Colon (tissue), 2 donors: ENCODE measurements around the gene THBS4.

Experiments used
- FAIRE-seq: peaks from 2 replicates; lab custom pipeline; 2012; peaks lifted over from hg19 to GRCh38; lab: Jason Lieb, UNC
- donor health status: control.
- donor health status: control.

THBS4 gene

DNA sequence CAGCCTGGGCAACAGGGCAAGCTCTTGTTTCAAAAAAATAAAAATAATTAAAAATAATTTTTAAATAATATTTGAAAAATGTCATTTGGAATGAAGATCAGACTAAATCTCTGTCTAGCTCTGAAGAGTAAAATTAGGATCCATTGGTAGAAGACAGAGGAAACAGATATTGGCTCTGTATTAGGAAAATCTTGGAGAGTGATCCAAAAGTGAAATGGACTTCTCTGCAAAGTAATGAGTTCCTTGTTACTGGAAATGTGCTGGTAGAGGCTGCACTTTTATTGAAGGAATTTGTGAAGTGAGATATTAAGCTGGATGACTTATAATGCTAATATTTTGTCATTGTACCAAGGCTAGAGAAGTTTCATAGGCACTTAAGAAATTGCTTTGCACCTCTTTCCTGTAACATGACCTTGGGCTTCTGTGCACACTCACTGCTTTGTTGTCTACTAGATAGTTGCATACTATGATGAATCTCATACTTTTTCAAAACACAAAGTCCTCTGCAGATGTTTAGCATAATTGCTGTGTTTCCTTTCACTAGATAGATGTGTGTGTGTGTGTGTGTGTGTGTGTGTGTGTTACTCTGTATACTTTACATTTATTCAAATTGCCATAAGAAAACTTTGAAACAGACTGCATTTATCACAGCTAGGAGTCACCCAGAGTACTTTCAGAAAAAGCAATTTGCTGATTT lies 13.1 kb downstream of the THBS4 start:
- no peak for FAIRE-seq

DNA sequence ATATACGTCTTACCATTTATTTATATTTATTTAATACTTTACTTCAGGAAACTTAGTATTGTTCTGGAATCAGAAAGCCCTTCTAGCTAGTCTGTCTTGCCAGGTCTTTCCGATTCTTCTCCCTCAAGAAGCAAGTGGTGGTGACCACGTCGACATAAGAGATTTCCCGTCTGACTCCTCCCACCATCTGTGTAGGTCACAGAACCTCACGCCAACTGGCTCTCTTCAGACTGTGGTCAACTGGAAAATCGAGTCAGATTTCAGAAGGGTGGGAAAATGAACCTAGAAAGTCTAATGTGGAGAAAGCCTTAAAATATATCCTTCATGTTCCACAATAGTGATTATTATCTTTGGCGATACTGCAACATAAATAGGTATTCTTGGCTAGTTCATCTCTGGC lies 17.3 kb downstream of the THBS4 start:
- FAIRE-seq = no peak

DNA sequence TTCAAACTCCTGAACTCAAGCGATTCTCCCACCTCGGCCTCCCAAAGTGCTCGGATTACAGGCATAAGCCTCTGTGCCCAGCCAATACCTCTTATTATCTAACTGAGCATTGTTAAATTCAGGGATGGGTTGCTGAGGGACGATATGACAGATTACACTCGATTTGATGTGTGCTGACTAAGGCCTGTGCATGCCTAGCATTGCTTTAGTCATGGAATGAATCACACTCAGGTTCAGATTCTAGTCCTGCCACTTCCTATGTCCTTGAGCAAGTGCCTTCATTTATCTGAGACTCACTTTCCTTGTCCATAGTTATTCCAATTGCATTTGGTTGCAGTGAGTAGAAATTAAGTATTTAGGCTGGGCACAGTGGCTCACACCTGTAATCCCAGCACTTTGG lies 19.5 kb downstream of the THBS4 start:
- no peak for FAIRE-seq

DNA sequence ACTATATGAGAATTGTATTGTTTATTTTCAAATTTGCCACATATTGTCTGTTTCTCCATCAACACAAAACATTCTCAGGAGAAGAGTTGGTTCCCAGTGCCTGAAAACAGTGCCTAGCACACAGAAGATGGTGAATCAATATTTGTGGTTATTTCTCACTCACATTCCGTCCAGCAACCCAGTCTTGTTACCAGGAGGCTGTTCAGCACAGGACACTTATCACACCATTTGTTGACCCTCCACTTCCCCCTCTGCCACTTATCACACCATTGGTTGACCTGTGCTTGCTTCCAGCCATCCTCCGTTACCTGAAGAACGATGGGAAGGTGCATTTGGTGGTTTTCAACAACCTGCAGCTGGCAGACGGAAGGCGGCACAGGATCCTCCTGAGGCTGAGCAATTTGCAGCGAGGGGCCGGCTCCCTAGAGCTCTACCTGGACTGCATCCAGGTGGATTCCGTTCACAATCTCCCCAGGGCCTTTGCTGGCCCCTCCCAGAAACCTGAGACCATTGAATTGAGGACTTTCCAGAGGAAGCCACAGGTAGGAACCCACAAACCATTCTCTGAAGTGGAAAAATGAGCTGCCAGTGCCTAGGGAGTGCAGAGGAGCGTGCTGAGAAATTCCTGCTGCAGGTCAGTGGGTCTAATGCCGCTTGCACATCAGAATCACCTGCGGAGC lies 20.5 kb downstream of the THBS4 start:
- FAIRE-seq = no peak

DNA sequence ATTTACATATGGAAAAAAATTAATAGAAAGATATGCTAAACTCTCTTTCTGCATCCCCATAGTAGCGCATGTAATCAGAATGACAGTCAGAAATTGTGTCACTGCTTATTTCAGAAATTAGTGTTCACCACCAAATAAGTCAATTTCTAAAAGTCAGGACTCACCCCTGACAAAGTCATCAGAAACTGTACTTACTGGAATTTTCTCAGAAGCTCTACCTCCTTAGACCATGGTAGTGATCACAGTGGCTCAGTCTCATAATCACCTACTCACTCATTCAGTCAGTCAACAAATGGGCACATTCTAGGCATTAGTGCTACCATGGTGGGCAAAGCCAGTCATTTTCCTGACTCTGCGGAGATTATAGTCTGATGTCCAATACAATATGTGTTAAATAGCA lies 22.0 kb downstream of the THBS4 start:
- FAIRE-seq = no peak

DNA sequence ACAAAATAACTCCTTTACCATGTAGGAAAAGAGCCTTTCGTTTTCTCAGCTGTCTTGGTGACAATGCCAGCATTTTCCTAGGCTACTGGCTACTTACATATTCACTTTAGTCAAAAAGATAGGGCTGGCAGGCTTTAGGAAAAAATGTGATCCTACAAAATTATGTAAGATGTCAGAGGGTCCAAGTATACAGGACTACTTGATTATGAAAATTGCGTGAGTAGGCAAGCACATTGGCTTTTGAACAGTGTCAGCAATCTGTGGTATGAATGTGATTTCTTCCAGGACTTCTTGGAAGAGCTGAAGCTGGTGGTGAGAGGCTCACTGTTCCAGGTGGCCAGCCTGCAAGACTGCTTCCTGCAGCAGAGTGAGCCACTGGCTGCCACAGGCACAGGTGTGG lies 22.8 kb downstream of the THBS4 start:
- no peak for FAIRE-seq

DNA sequence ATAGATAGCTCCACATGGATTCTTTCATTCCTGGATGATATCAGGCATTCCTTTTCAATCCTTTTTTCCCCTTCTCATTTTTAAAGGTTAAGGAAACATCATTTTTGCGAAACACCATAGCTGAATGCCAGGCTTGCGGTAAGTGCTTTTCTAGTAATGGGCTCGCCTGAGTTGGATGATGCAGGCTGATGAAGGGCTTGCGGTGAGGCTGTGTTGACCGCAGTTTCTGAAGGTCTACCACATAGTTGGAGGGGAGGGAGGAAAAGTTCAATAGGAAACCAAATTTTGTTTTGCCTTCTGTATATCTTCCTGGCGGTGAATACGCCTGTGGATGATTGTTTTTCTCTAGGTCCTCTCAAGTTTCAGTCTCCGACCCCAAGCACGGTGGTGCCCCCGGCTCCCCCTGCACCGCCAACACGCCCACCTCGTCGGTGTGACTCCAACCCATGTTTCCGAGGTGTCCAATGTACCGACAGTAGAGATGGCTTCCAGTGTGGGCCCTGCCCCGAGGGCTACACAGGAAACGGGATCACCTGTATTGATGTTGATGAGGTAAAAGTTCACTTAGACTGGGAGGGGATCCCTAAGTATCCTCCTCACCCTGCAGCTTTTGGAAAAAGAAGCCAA lies 24.3 kb downstream of the THBS4 start:
- FAIRE-seq = no peak

DNA sequence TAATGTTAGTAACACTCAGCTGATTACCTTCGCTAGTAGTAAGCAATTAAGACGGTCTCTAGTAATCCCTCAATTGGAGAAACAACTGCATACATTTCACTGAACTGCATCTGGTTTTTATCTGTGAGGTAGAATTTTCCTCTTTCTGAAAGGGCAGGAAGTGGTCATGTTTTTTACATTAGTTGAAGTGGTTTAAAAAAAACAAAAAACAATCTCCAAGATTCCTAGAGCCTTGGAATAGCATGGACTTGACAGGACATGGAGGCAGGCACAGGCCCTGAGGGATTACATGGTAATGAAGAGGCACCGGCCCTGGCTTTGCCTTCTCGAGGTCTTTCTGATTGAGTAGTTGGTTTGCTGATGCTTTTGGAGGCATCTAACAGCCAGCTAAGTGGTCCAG lies 25.8 kb downstream of the THBS4 start:
- FAIRE-seq = no peak

DNA sequence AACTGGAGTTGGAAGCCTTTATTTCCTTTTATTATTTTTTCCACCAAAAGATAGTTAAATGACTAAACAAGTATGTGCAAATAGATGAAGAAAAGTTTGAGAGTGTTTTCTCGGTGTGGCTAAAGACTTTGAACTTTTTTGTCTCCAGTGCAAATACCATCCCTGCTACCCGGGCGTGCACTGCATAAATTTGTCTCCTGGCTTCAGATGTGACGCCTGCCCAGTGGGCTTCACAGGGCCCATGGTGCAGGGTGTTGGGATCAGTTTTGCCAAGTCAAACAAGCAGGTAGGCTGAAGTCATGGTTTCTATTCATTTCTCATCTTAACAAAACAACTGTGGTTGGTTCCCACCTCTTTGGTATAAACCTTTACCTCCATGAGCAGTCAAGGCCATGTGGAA lies 26.4 kb downstream of the THBS4 start:
- no peak for FAIRE-seq

DNA sequence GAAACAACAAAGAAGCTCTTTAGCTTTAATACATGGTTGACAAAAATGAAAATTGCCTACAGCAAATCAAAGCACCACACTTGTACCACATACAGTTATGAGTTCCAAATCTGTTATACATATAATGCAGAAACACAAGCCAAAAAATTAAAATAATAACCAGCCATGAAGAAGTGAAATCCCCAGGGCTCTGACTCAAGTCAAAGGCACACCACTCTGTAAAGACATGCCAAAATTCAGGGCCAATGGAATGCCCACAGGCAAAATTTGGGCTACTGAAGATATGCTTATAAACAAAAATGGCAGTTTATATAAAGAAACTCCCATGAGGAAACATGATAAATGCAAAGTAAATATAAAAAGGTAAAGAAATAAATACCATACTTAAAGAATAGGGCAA lies 29.0 kb downstream of the THBS4 start:
- no peak for FAIRE-seq

DNA sequence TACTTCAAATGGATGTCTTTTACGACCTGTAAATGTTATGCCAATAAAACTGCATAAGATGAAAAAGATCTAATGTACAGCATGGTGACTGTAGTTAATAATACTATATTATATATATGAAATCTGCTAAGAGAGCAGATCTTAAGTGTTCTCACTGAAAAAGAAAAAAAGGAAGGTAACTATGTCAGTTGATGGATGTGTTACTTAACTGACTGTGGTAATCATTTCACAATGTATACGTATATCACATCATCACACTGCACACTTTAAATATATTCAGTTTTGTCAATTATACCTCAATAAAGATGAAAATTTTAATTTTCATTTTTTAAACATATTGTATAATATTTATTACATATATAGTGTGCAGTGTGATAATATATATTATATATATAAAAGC lies 31.9 kb downstream of the THBS4 start:
- no peak for FAIRE-seq

DNA sequence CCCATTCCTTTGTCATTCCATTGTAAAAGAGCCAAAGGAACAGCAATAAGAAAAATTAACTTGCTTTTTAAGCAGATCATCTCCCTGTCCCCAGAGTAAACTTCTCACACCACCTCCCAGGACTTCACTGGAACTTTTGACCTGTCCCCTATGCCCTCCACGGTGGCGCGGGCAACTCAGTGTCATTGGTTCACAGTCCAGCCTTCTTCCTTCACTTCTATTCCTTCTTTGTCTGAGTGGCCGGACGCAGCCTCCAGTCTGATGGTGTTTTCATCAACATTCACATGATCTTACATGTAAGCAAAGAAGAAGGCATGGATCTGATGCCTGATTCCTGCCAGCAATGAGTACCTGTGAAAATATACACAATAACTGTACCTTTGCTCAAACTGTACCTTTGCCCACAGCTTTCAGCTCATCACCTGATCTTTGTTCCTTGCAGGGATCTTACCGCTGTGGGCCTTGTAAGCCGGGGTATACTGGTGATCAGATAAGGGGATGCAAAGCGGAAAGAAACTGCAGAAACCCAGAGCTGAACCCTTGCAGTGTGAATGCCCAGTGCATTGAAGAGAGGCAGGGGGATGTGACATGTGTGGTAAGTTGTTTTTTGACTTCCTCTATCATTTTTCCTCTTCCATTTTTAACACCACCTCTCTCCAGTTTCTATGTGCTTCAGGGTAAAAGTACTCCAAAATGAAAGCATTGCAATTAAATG lies 32.5 kb downstream of the THBS4 start:
- FAIRE-seq = no peak

DNA sequence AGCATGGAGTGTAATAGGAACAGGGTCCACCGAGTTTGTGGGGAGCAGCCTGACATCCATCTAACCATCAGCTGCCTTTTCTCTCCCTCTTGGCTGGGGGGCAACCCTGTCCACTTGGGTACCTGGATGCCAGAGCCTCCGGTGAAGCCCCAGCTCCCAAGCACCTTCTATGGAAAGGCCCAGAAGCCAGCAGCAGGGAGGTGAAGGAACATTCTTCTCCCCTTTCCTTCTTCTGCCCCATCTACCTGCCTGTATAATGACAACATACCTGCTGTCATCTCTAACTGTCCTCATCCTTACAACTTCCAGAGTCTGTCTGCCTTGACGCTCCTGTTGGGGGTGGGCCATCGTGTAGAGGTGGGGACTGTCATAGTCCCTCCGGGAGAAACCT lies 33.1 kb downstream of the THBS4 start:
- no peak for FAIRE-seq

DNA sequence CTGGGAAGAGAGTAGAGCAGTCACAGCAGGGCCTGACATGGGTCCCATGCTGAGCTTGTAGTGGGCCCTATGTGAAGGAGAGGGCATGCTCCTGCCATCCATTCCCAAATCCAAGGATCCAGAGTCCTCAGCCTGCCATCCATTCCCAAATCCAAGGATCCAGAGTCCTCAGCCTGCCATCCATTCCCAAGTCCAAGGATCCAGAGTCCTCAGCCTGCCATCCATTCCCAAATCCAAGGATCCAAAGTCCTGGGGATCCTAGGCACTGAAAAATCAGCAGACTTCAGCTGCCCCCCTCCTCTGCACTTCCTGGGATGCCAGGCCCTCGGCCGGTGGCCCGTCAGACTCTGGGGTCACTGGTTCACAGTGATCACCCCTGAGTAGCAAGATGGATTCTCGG lies 33.6 kb downstream of the THBS4 start:
- no peak for FAIRE-seq

DNA sequence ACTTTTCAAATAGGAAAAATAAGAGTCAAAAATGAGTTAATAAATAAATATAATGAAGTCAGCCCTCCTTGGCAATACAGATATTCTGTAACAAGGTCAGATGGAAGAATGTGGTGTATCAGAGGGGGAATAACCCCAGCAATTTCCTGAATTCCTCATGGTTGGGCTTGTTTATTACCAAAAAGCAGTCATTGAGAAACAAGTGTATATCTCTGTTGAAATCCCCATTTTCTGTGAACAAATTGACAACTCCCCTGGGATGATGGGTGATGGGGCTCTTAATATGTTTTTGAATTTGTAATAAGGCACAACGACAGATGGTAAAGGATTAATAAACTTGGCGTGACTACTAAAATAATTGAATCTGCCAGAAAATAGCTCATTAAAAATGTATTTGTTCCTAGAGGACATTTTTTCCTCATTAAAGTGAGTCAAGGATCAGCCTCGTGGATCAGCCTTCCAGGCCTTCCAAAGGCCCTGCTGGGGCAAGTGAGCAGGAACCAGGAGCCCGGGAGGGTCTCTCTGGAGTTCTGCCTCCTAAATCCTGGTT lies 34.2 kb downstream of the THBS4 start:
- FAIRE-seq = no peak

DNA sequence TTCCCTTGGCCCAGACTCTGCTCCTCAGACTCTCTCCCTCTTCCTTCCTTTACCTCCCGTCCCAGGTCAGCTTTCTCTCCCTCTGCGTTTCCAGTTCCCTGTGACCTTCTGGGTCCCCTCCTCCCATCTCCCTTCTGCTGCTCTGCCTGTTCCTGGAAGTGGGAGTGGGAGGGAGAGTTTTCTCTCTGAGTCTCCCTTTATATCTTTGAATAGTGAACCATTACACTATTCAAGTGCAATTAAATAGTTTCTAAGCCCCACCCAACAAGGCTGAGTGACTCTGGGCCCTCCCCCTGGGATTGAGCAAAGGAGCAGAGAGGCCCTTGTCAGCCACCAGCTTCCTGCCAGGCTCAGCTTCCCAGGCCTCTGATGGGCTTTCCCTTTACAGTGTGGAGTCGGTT lies 34.8 kb downstream of the THBS4 start:
- no peak for FAIRE-seq

DNA sequence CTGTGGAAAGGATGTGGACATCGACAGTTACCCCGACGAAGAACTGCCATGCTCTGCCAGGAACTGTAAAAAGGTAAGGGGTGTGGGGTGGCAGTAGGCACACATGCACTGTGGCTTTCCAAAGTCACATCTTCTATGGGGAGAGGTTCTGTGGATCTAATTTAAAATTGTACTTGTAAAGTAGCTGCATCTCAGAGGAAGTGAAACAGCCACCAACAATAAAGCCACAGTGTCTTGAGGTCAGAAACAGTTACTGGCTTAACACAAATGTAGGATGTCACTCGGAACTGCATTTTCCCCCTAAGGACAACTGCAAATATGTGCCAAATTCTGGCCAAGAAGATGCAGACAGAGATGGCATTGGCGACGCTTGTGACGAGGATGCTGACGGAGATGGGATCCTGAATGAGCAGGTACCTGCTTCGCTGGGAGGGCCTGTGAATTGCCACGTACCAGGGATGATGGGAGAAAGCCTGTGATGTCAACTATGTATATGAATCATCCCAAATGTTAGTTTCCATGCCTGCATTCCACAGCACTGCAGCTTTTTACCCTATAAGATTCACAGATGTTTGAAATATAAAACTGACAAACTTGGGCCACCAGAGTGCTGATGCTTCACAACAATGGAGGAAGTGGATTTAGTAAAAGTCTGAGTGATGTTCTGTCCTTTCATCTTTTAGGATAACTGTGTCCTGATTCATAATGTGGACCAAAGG lies 35.3 kb downstream of the THBS4 start:
- FAIRE-seq = no peak

DNA sequence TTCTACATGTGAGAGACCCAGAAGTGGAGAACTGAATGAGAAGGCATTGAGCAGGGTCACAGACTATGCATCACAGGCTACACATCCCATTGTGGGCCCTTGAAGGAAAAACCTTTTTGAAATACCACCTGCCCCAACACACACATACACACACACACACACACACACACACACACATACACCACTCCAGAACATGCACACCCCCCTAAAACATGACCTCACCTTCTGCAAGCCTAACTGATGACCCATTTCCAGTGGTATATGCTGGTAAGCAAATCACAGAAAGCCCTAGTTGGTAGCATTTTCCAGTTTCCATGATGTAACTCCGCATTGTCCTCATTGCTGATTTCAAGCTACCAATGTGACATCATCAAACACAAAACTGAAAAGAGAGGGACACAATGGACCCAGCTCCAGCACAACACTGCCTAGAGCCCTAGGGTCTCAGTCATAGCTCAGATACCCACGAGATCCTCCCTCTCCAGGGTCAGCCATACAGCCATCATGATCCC lies 36.4 kb downstream of the THBS4 start:
- FAIRE-seq = no peak

DNA sequence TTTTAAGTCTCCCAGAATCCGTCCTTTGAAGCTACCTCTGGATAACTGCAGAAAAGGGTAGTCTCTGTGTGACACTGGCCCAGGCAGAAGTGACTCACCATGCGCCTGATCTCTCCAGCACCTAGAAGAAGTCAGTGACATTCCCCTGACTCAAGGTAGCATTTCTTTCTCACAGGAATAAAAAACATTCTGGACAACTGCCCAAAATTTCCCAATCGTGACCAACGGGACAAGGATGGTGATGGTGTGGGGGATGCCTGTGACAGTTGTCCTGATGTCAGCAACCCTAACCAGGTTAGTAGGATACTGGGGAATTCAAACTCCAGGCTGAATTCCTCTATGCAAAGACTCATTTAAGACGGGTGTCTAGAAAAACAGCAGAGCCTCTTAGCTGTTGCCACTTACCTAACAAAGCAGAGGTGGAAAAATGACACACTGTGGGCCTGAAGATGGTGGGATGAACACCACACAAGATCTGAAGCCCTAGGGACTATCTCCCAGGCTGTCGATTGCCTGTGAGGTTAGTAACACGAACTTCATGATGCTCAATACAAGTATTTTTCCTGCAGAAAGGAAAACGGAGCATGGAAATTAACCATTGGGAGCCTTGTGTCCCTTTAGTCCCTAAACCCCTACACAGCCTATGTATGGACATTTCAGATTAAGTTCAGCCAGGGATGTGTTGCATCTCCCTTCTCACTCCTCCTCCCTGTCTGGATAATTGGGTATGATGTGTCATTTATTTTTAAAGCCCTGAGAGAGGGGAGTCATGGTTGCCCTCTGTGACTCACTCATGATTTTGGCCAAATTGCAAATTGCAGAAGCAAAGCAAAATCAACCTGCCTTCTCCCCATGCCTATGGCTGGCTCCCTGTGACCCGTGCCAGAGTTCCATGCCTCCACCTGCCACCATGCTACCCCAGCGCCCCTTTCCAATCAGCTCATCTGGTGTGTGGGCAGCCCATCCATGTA lies 37.2 kb downstream of the THBS4 start:
- FAIRE-seq = no peak

DNA sequence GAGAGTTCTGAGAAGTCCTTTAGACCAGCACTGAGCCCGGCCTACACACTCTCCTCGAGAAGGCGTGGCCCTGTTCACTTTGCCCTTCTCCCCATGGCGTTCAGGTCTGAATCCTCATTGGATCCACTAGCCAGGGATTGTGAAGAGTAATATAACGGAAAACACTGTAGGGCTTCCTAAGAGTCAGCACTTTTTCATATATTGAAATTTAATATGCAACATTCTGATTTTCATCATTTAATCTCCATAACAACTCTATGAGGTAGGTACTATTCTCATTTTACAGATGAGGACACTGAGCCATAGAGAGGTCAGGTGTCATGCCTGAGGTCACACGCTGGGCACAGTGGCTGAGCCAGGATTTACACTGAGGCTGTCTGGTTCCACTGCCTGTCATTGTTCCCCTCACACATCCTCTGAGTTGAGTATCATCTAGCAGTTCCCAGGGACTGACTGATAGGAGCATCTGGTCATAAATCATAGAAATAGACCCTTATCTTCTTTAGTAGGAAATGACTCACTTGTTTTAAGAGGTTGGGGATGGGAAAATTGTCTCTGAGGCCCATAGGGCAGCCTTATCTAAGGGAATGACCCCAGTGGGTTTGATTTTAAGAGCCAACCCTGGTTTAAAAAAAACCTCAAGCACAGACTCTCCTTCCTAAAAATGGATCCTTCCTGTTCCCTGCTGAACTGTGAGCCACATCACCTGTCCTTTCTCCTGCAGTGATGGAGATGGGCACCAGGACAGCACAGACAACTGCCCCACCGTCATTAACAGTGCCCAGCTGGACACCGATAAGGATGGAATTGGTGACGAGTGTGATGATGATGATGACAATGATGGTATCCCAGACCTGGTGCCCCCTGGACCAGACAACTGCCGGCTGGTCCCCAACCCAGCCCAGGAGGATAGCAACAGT lies 41.2 kb downstream of the THBS4 start:
- FAIRE-seq = no peak
